BJ (cell line): ENCODE data around the gene DGUOK. TPM values are rescaled to one million over a fixed set of nuclear protein-coding genes. Genes with fewer than 3 reads are reported as not detected.

ENCODE experiments used
- CTCF ChIA-PET: fragments of 350-600 bp; formaldehyde crosslinking; extraction: SDS; loops from one replicate; lab custom pipeline; 2021; ENCODE audit warnings: antibody characterized with exemption, inconsistent platforms; lab: Yijun Ruan, JAX
- POLR2A ChIA-PET: fragments of 300-600 bp; sonication (Branson Sonifier 250); formaldehyde crosslinking; extraction: SDS; loops from one replicate; lab custom pipeline; 2021; ENCODE audit warnings: antibody characterized with exemption; lab: Charles Lee
- DNase-seq: peaks from one replicate; pipeline ENCODE4 v3.0.0-alpha.2; 2011; ENCODE audit warnings: low read depth
- H3K27me3 ChIP-seq: 2 replicates; pipeline ENCODE4 v1.6.0; 2011; ENCODE audit warnings: low read length; ENCODE audit not compliant: control insufficient read depth, insufficient read depth
- H3K36me3 ChIP-seq: 2 replicates; pipeline ENCODE4 v1.5.1; 2011; ENCODE audit warnings: low read length; ENCODE audit not compliant: control insufficient read depth, insufficient read depth
- H3K4me3 ChIP-seq: 2 replicates; pipeline ENCODE4 v1.5.1; 2011; ENCODE audit warnings: low read depth, mild to moderate bottlenecking, control low read depth, low read length
- CTCF ChIP-seq: IDR thresholded peaks from 2 replicates; pipeline ENCODE4 v1.5.1; 2011; ENCODE audit warnings: low read depth, mild to moderate bottlenecking, control low read depth, inconsistent platforms, low read length, moderate library complexity; ENCODE audit not compliant: insufficient read depth
- polyA plus RNA-seq: library from polyadenylated mRNA; depleted of rRNA; stranded (reverse); fragments of >200 nt; gene quantifications from 2 replicates; pipeline ENCODE4 v1.2.3, GENCODE V29; 2011

Gene DGUOK
- polyA plus RNA-seq, 1 experiment = 79.8 TPM

- H3K4me3 ChIP-seq = no peak overlapping the region
- peaks cover 10% of the 10 kb centered on the region for H3K27me3 ChIP-seq
- POLR2A ChIA-PET = no interaction called here
- H3K36me3 ChIP-seq = no peaks in the 10 kb centered on the region
- no peak for TF ChIP-seq CTCF
- DNase-seq = no peak
- CTCF ChIA-PET = interaction anchor here (0.6 kb wide), 1 partner anchor 8 kb away, joined by 3 read pairs; no protein-coding TSS in a partner anchor
Measured at GRCh38 chr2:73913414-73914054, 13.1 kb upstream of the DGUOK start.

- peaks cover 7% of the 10 kb centered on the region for H3K27me3 ChIP-seq
- TF ChIP-seq CTCF = no peak
- POLR2A ChIA-PET = no interaction called here
- DNase-seq = no peak
- H3K36me3 ChIP-seq = no peaks in the 10 kb centered on the region
- CTCF ChIA-PET = no interaction called here
- no peak overlapping the region for H3K4me3 ChIP-seq
Measured at GRCh38 chr2:73914667-73915066, 12.0 kb upstream of the DGUOK start.

GRCh38 chr2:73915437-73915993 lies 11.2 kb upstream of the DGUOK start:
- POLR2A ChIA-PET = no interaction called here
- DNase-seq = no peak
- CTCF ChIA-PET = no interaction called here
- peaks cover 7% of the 10 kb centered on the region for H3K27me3 ChIP-seq
- H3K36me3 ChIP-seq = no peaks in the 10 kb centered on the region
- no peak for TF ChIP-seq CTCF
- no peak overlapping the region for H3K4me3 ChIP-seq

GRCh38 chr2:73916666-73917065 lies 10.0 kb upstream of the DGUOK start:
- Histone ChIP-seq H3K27me3 (peaks cover 16% of the 10 kb centered on the region), H3K4me3 (no peak overlapping the region), H3K36me3 (no peaks in the 10 kb centered on the region)
- ChIA-PET POLR2A (no interaction called here), CTCF (interaction anchor here (0.6 kb wide), 1 partner anchor 227 kb away, joined by 3 read pairs; no protein-coding TSS in a partner anchor)
- TF ChIP-seq CTCF = no peak
- DNase-seq = no peak

GRCh38 chr2:73917296-73917695 lies 9.4 kb upstream of the DGUOK start:
- no peak for TF ChIP-seq CTCF
- CTCF ChIA-PET = no interaction called here
- no peak for DNase-seq
- no peaks in the 10 kb centered on the region for H3K36me3 ChIP-seq
- H3K27me3 ChIP-seq = peaks cover 16% of the 10 kb centered on the region
- no peak overlapping the region for H3K4me3 ChIP-seq
- POLR2A ChIA-PET = no interaction called here
